GM12874 (cell line): Measurements from ENCODE around the gene TBC1D24.

Experiments used
- CTCF ChIP-seq: IDR thresholded peaks from 2 replicates; pipeline ENCODE4 v1.5.1; 2011; ENCODE audit warnings: low read depth, mild to moderate bottlenecking, control low read depth, low read length, moderate library complexity; ENCODE audit not compliant: insufficient read depth

The TBC1D24 gene

GRCh38 chr16:2508722-2509400 lies 33.9 kb downstream of the TBC1D24 start:
- TF ChIP-seq CTCF = no peak

- TF ChIP-seq CTCF = no peak
Observed at GRCh38 chr16:2511128-2511800, 36.3 kb downstream of the TBC1D24 start.

- no peak for TF ChIP-seq CTCF
Observed at GRCh38 chr16:2511996-2512734, 37.2 kb downstream of the TBC1D24 start.

GRCh38 chr16:2512735-2513404 lies 37.9 kb downstream of the TBC1D24 start:
- no peak for TF ChIP-seq CTCF

- TF ChIP-seq CTCF = no peak
Observed at GRCh38 chr16:2513405-2514332, 38.7 kb downstream of the TBC1D24 start, which contains the start of gene ATP6V0C. TSS of gene ATP6V0C (plus strand) at chr16:2513952. CDS start at chr16:2514104, 152 bp downstream.

- TF ChIP-seq CTCF = no peak
Observed at GRCh38 chr16:2514333-2515179, 39.6 kb downstream of the TBC1D24 start.
